Measurements from ENCODE around the gene SEMA4C. TPM values are rescaled to one million over a fixed set of nuclear protein-coding genes. Genes with fewer than 3 reads are reported as not detected.

Gene SEMA4C
- total and polyA plus RNA-seq, 11 donors, result 11.7 to 29.6 (median 20.6) TPM

DNA sequence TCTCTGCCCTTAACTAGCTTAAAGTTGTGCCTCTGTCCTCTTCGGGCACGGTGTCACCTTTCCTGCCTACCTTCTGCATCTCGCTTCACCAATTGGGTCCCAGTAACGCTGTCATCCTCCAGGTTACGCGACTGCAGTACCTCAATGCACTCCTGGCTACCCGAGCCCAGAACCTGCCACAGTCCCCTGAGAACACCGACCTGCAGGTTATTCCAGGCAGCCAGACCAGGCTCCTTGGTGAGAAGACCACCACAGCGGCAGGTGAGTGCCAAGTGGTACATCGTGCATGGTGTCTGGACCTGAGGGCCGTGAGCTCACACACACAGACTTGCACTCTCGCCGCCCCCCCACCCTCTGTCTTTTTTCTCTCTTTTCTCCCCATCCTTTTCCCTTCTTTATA is 41.0 kb downstream of the SEMA4C start:
- no peak overlapping the region for H3K27ac ChIP-seq
- H3K4me1 ChIP-seq, result peaks cover 0 to 30% (median 12%) of the 10 kb centered on the region in 12 donors
- H3K27me3 ChIP-seq, result no peaks in the 10 kb centered on the region
- ATAC-seq (no peak), DNase-seq (no peak)
- TF ChIP-seq POLR2A (IDR thresholded peaks at IDR 0.05), result no peak
- TF ChIP-seq, protein P1, sequence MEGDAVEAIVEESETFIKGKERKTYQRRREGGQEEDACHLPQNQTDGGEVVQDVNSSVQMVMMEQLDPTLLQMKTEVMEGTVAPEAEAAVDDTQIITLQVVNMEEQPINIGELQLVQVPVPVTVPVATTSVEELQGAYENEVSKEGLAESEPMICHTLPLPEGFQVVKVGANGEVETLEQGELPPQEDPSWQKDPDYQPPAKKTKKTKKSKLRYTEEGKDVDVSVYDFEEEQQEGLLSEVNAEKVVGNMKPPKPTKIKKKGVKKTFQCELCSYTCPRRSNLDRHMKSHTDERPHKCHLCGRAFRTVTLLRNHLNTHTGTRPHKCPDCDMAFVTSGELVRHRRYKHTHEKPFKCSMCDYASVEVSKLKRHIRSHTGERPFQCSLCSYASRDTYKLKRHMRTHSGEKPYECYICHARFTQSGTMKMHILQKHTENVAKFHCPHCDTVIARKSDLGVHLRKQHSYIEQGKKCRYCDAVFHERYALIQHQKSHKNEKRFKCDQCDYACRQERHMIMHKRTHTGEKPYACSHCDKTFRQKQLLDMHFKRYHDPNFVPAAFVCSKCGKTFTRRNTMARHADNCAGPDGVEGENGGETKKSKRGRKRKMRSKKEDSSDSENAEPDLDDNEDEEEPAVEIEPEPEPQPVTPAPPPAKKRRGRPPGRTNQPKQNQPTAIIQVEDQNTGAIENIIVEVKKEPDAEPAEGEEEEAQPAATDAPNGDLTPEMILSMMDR (IDR thresholded peaks at IDR 0.05), result no peak
- peaks cover 0 to 97% (median 84%) of the 10 kb centered on the region in 9 donors for H3K36me3 ChIP-seq
- WGBS, 4 donors, result 95 to 96% (median 95%) methylated on average over 13 of the region's 13 CpGs
- no peak overlapping the region for H3K4me3 ChIP-seq
- intact Hi-C loops (cut with DNase I), result no loop called here
- no peaks in the 10 kb centered on the region for H3K9me3 ChIP-seq

DNA sequence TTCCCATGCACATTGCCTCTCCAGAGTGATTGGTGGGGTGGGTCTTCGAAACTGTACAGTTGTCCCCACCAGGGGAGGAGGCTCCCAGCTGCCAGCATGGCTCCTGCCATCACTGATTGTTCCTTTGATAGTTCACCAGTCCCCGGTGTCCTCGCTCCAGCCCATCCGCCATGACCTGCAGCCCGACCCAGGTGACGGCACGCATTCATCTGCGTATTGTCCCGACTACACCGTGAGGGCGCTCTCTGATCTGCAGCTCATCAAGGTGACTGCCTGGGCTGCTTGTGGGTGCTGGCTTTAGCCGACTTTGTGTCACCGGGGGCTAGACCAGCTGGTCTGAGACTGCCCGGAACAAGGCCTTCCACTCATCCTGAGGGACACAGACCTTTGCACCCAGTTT is 41.4 kb downstream of the SEMA4C start:
- Histone ChIP-seq H3K9me3 (no peaks in the 10 kb centered on the region), H3K4me1 (peaks cover 0 to 32% (median 14%) of the 10 kb centered on the region in 12 donors), H3K27ac (no peak overlapping the region), H3K36me3 (peaks cover 0 to 96% (median 84%) of the 10 kb centered on the region in 9 donors), H3K27me3 (no peaks in the 10 kb centered on the region), H3K4me3 (no peak overlapping the region)
- intact Hi-C loops (cut with DNase I), result no loop called here
- no peak for DNase-seq
- no peak for ATAC-seq
- no peak for TF ChIP-seq POLR2A (IDR thresholded peaks at IDR 0.05)
- TF ChIP-seq, protein P1 (IDR thresholded peaks at IDR 0.05), result no peak
- 95 to 99% (median 96%) methylated on average over 12 to 14 of the region's 14 CpGs for WGBS, 4 donors

DNA sequence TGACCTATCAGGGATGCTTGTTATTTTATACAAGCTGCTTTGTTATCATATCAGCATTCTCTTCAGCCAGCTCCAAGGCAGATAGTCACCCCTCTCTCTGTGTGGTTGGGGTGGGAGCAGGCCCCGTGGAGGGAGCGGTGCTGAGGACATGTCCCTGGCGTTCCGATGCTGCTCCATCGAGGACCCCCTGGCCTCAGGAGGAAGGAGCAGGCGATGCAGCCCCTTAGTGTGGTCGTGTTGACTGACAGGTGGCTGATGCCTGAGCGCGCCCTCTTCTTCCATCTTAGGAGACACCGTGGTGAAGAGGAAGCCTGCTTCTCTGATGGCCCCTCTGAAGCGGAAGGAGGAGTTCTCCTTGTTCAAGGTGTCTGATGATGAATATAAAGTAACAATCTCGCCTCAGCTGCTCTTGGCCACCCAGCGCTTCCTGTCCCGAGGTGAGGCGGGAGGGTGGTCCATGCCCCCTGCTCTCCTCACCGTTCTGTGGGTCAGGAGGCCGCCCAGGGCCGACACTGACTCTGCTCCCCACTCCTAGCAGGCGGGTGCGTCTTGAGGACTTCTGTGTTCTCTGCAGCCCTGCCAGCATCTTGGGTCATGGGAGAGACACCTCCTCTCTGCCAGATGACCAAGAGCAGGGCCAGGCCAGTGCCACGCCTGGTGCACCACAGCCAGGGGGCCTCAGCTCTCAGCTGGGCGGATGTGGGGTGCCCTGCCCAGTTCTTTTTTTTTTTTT is 43.2 kb downstream of the SEMA4C start:
- 83 to 89% (median 89%) methylated on average over 18 to 22 of the region's 22 CpGs for WGBS, 4 donors
- Histone ChIP-seq H3K27me3 (no peaks in the 10 kb centered on the region), H3K36me3 (peaks cover 0 to 89% (median 81%) of the 10 kb centered on the region in 9 donors), H3K27ac (no peak overlapping the region), H3K4me1 (peaks cover 0 to 24% (median 13%) of the 10 kb centered on the region in 12 donors), H3K9me3 (no peaks in the 10 kb centered on the region), H3K4me3 (no peak overlapping the region)
- intact Hi-C loops (cut with DNase I), result no loop called here
- TF ChIP-seq, protein P1 (IDR thresholded peaks at IDR 0.05), result no peak
- no peak for TF ChIP-seq POLR2A (IDR thresholded peaks at IDR 0.05)
- no peak for ATAC-seq
- DNase-seq, result no peak

DNA sequence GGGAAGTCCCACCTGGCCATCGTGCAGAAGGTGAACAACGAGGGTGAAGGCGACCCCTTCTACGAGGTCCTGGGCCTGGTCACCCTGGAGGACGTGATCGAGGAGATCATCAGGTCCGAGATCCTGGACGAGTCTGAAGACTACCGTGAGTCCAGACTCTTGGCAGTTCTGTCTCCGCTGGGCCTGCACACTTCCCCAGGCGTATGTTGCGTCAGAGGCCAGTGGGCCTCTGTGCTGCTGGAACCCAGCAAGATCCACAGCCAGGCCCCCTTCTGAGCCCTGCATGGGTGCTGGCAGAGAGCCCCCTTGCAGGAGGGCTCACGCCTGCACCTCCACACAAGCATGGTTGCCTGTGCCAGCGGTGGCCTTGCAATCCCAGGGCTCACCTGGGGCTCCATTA is 44.8 kb downstream of the SEMA4C start:
- TF ChIP-seq, protein P1 (IDR thresholded peaks at IDR 0.05), result no peak
- no peak for TF ChIP-seq POLR2A (IDR thresholded peaks at IDR 0.05)
- no peaks in the 10 kb centered on the region for H3K9me3 ChIP-seq
- no peak overlapping the region for H3K4me3 ChIP-seq
- WGBS, 4 donors, result 87 to 94% (median 93%) methylated on average over 7 to 14 of the region's 14 CpGs
- H3K36me3 ChIP-seq, result peaks cover 0 to 76% (median 66%) of the 10 kb centered on the region in 9 donors
- H3K27ac ChIP-seq, result no peak overlapping the region
- ATAC-seq (peak in 1 of 4 donors; percentile 25), DNase-seq (no peak)
- no peaks in the 10 kb centered on the region for H3K27me3 ChIP-seq
- intact Hi-C loops (cut with DNase I), result no loop called here
- peaks cover 0 to 38% (median 21%) of the 10 kb centered on the region in 12 donors for H3K4me1 ChIP-seq

Measured in heart left ventricle (tissue), 16 donors.